HepG2 (cell line): ENCODE data around the gene DAO. TPM values are rescaled to one million over a fixed set of nuclear protein-coding genes. Genes with fewer than 3 reads are reported as not detected.

Experiments used
- ATF7 ChIP-seq, 2 experiments: fragments of 450-650 bp in 1 of 2; sonication (generic) in 1 of 2; formaldehyde crosslinking in 1 of 2; IDR thresholded peaks; 2 replicates each; pipeline versions ENCODE4 v1.4.0 to v1.6.1; 2016 to 2020; ENCODE audit warnings: antibody characterized with exemption in 1 of 2, mild to moderate bottlenecking in 1 of 2, missing genetic modification reagents in 1 of 2
- GATA4 ChIP-seq: sonication (generic); IDR thresholded peaks from 2 replicates; pipeline ENCODE4 v1.6.1; 2016; ENCODE audit warnings: antibody characterized with exemption, low read depth, borderline replicate concordance
- IRF9 ChIP-seq: sonication (generic); formaldehyde crosslinking; IDR thresholded peaks from 2 replicates; pipeline ENCODE4 v1.8.0; 2022; ENCODE audit warnings: missing genetic modification reagents, mild to moderate bottlenecking, borderline replicate concordance
- JUND ChIP-seq: sonication (generic); formaldehyde crosslinking; IDR thresholded peaks from 2 replicates; pipeline ENCODE4 v1.8.0; 2022; ENCODE audit warnings: mild to moderate bottlenecking, missing genetic modification reagents
- LCORL ChIP-seq, 2 experiments: fragments of 450-650 bp in 1 of 2; sonication (generic) in 1 of 2; formaldehyde crosslinking in 1 of 2; IDR thresholded peaks; 2 replicates each; pipeline versions ENCODE4 v1.5.0 to v1.6.1; 2017 to 2020; ENCODE audit warnings: antibody characterized with exemption in 1 of 2, missing genetic modification reagents in 1 of 2
- MAFG ChIP-seq: sonication (generic); formaldehyde crosslinking; IDR thresholded peaks from 2 replicates; pipeline ENCODE4 v1.5.1; 2020; ENCODE audit warnings: mild to moderate bottlenecking, missing genetic modification reagents
- MYC ChIP-seq: sonication (generic); formaldehyde crosslinking; IDR thresholded peaks from 2 replicates; pipeline ENCODE4 v1.9.0; 2021; ENCODE audit warnings: missing genetic modification reagents, borderline replicate concordance
- NCOA1 ChIP-seq: sonication (generic); formaldehyde crosslinking; IDR thresholded peaks from 2 replicates; pipeline ENCODE4 v1.9.0; 2021; ENCODE audit warnings: missing genetic modification reagents
- PBX2 ChIP-seq: IDR thresholded peaks from 2 replicates; pipeline ENCODE4 v1.6.1; 2016; ENCODE audit warnings: control low read depth
- RARG ChIP-seq: sonication (generic); formaldehyde crosslinking; IDR thresholded peaks from 2 replicates; pipeline ENCODE4 v1.4.0; 2020; ENCODE audit warnings: low read depth, mild to moderate bottlenecking, missing genetic modification reagents
- SNAPC5 ChIP-seq: sonication (generic); formaldehyde crosslinking; IDR thresholded peaks from 2 replicates; pipeline ENCODE4 v1.8.1; 2023; ENCODE audit warnings: mild to moderate bottlenecking, missing genetic modification reagents, borderline replicate concordance
- SYNCRIP ChIP-seq: fragments of 200-400 bp; formaldehyde crosslinking; IDR thresholded peaks from 2 replicates; pipeline ENCODE4 v1.6.1; 2018; ENCODE audit warnings: mild to moderate bottlenecking, low read depth, low read length; ENCODE audit not compliant: insufficient read depth
- TBX3 ChIP-seq: fragments of 450-650 bp; IDR thresholded peaks from 2 replicates; pipeline ENCODE4 v1.6.1; 2017; ENCODE audit warnings: antibody characterized with exemption, mild to moderate bottlenecking, inconsistent platforms, borderline replicate concordance
- ZFP36L1 ChIP-seq: sonication (generic); formaldehyde crosslinking; IDR thresholded peaks from 2 replicates; pipeline ENCODE4 v1.8.0; 2022; ENCODE audit warnings: mild to moderate bottlenecking, missing genetic modification reagents, moderate library complexity
- ZFP41 ChIP-seq: sonication (generic); formaldehyde crosslinking; IDR thresholded peaks from 2 replicates; pipeline ENCODE4 v1.4.0; 2020; ENCODE audit warnings: mild to moderate bottlenecking, missing genetic modification reagents, borderline replicate concordance
- ZKSCAN5 ChIP-seq: sonication (generic); formaldehyde crosslinking; IDR thresholded peaks from 2 replicates; pipeline ENCODE4 v1.5.1; 2020; ENCODE audit warnings: mild to moderate bottlenecking, missing genetic modification reagents
- ZMAT3 ChIP-seq: sonication (generic); formaldehyde crosslinking; conservative IDR thresholded peaks from 2 replicates; pipeline ENCODE4 v1.7.0; 2021; ENCODE audit warnings: missing genetic modification reagents
- ZNF205 ChIP-seq: IDR thresholded peaks from 2 replicates; pipeline ENCODE4 v1.6.1; 2018; ENCODE audit warnings: missing biosample characterization, missing genetic modification reagents
- ZNF501 ChIP-seq: sonication (generic); formaldehyde crosslinking; IDR thresholded peaks from 2 replicates; pipeline ENCODE4 v1.5.1; 2020; ENCODE audit warnings: mild to moderate bottlenecking, moderate library complexity, missing genetic modification reagents
- ZNF549 ChIP-seq: sonication (generic); formaldehyde crosslinking; IDR thresholded peaks from 2 replicates; pipeline ENCODE4 v1.5.0; 2020; ENCODE audit warnings: missing genetic modification reagents
- ZNF678 ChIP-seq: sonication (generic); formaldehyde crosslinking; IDR thresholded peaks from 2 replicates; pipeline ENCODE4 v1.4.0; 2020; ENCODE audit warnings: mild to moderate bottlenecking, missing genetic modification reagents
- ZNF704 ChIP-seq: sonication (generic); formaldehyde crosslinking; IDR thresholded peaks from 2 replicates; pipeline ENCODE4 v1.8.1; 2023; ENCODE audit warnings: mild to moderate bottlenecking, inconsistent platforms, moderate library complexity, missing genetic modification reagents, borderline replicate concordance
- ZNF777 ChIP-seq: sonication (generic); formaldehyde crosslinking; IDR thresholded peaks from 2 replicates; pipeline ENCODE4 v1.4.0; 2020; ENCODE audit warnings: missing genetic modification reagents
- polyA plus RNA-seq, 8 experiments: library from polyadenylated mRNA; depleted of rRNA in 3 of 8; stranded (reverse) in 7 of 8; unstranded in 1 of 8; fragments of >200 nt; fragmentation: Illumina TruSeq in 4 of 8; extraction: Trizol in 4 of 8; gene quantifications; 2 replicates each; pipeline versions ENCODE4 v1.2.1 to v1.2.3, GENCODE V29; 2011 to 2016; ENCODE audit warnings: low read depth in 4 of 8, missing spikeins in 1 of 8, mixed read lengths in 1 of 8; ENCODE audit not compliant: insufficient read depth in 1 of 8
- total RNA-seq, 5 experiments: library from RNA; depleted of rRNA; stranded (reverse); fragments of >200 nt; fragmentation: Illumina TruSeq; extraction: Trizol; gene quantifications; 2 replicates each; pipeline ENCODE4 v1.2.3, GENCODE V29; 2016; ENCODE audit warnings: low read depth in 1 of 5

The DAO gene
- total and polyA plus RNA-seq, 2 of the 13 experiments (the other 11 are each of a cell fraction or from before 2014, with no cell fraction given) = 0.34 to 0.82 TPM

- no peak for TF ChIP-seq ZNF549 (CRISPR knock-in tag)
- TF ChIP-seq TBX3 = no peak
- no peak for TF ChIP-seq LCORL (IDR thresholded peaks at IDR 0.05)
- TF ChIP-seq LCORL (CRISPR knock-in tag; IDR thresholded peaks at IDR 0.05) = no peak
- no peak for TF ChIP-seq ZFP36L1
- TF ChIP-seq GATA4 = no peak
- TF ChIP-seq ZNF678 (CRISPR knock-in tag) = no peak
- no peak for TF ChIP-seq ZFP41 (CRISPR knock-in tag)
- TF ChIP-seq IRF9 (CRISPR knock-in tag) = no peak
- TF ChIP-seq MYC (CRISPR knock-in tag) = 0 out of 2 replicates have a peak, but pooled peaks have one; percentile 47
- TF ChIP-seq ZKSCAN5 = no peak
- no peak; the same call in 1 of the 2 replicates for TF ChIP-seq ZNF501 (CRISPR knock-in tag)
- no peak for TF ChIP-seq SYNCRIP
- no peak for TF ChIP-seq JUND
- TF ChIP-seq NCOA1 (CRISPR knock-in tag) = no peak
- TF ChIP-seq ZNF777 (CRISPR knock-in tag) = 0 out of 2 replicates have a peak, but pooled peaks have one; percentile 32
- no peak for TF ChIP-seq ZNF704 (CRISPR knock-in tag)
- no peak for TF ChIP-seq MAFG (CRISPR knock-in tag)
- TF ChIP-seq ZMAT3 (CRISPR knock-in tag) = no peak
- TF ChIP-seq SNAPC5 (CRISPR knock-in tag) = no peak
- TF ChIP-seq ATF7 (IDR thresholded peaks at IDR 0.05) = no peak
- TF ChIP-seq ATF7 (CRISPR knock-in tag; IDR thresholded peaks at IDR 0.05) = 0 out of 2 replicates have a peak, but pooled peaks have one; percentile 22
- no peak for TF ChIP-seq RARG (CRISPR knock-in tag)
- TF ChIP-seq ZNF205 (CRISPR knock-in tag) = no peak
- TF ChIP-seq PBX2 (CRISPR knock-in tag) = no peak
Observed at GRCh38 chr12:108856170-108856427, 23.8 kb upstream of the DAO start (continued).
